Measurements from ENCODE around the gene JARID2. TPM values are rescaled to one million over a fixed set of nuclear protein-coding genes. Genes with fewer than 3 reads are reported as not detected.

JARID2 gene
- total RNA-seq, 4 donors from 2014 or later: 12.1 to 33.8 (median 17.0) TPM

DNA sequence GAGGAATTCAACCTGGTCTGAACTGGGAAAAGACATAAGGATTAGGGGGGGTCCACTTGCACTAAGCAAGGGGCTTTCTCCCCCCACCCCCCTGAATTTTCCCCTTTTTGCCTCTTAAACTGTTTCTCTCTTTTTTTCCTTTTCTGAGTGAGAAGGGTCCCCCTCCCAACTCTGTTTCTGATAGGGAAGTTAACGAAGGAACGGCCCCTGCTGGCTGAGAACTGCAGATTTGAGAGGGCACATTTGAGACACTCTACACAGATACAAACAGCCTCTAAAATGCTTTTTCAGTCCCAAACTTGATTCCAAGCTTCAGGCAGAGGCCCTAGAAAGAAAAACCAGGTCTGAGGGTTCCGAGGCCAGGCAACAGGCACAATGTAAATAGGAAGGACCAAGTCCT, 91.7 kb downstream of the JARID2 start:
- H3K4me1 ChIP-seq: peaks cover 0 to 23% (median 5%) of the 10 kb centered on the region in 4 donors
- H3K4me3 ChIP-seq: no peak overlapping the region
- no peaks in the 10 kb centered on the region for H3K9me3 ChIP-seq
- no peaks in the 10 kb centered on the region for H3K27me3 ChIP-seq
- no peaks in the 10 kb centered on the region for H3K36me3 ChIP-seq
- TF ChIP-seq POLR2A (IDR thresholded peaks at IDR 0.05) (no peak), CTCF (IDR thresholded peaks at IDR 0.05) (no peak)
- H3K27ac ChIP-seq: no peak overlapping the region
- no peak for DNase-seq

- no peak overlapping the region for H3K27ac ChIP-seq
- no peaks in the 10 kb centered on the region for H3K9me3 ChIP-seq
- TF ChIP-seq CTCF (IDR thresholded peaks at IDR 0.05): no peak
- TF ChIP-seq POLR2A (IDR thresholded peaks at IDR 0.05): no peak
- peaks cover 0 to 22% (median 5%) of the 10 kb centered on the region in 4 donors for H3K4me1 ChIP-seq
- H3K27me3 ChIP-seq: no peaks in the 10 kb centered on the region
- DNase-seq: no peak
- no peak overlapping the region for H3K4me3 ChIP-seq
- H3K36me3 ChIP-seq: no peaks in the 10 kb centered on the region
Measured at GRCh38 chr6:15338476-15338875, 92.6 kb downstream of the JARID2 start.

DNA sequence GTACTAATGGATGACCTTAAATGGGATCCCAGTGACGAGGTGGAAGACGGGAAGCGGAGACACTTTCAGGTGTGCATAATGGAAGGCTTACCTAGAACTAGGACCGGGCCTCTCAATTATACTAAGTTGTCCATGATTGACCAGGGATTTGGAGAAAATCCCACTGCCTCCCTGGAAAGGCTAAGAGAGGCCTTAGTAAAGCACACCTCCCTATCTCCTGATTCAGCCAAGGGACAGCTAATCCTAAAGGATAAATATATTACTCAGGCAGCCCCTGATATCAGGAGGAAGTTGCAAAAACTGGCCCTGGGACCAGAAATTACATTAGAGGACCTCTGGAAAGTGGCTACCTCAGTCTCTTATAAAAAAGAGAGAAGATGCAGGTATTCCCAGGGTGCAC, 93.2 kb downstream of the JARID2 start:
- Histone ChIP-seq H3K4me3 (no peak overlapping the region), H3K27ac (no peak overlapping the region), H3K36me3 (no peaks in the 10 kb centered on the region), H3K9me3 (no peaks in the 10 kb centered on the region), H3K27me3 (no peaks in the 10 kb centered on the region), H3K4me1 (peaks cover 0 to 25% (median 5%) of the 10 kb centered on the region in 4 donors)
- DNase-seq: no peak
- TF ChIP-seq POLR2A (IDR thresholded peaks at IDR 0.05) (no peak), CTCF (IDR thresholded peaks at IDR 0.05) (no peak)

- H3K4me1 ChIP-seq: peaks cover 0 to 28% (median 5%) of the 10 kb centered on the region in 4 donors
- TF ChIP-seq CTCF (IDR thresholded peaks at IDR 0.05) (no peak), POLR2A (IDR thresholded peaks at IDR 0.05) (no peak)
- peak overlapping the region in 2 of 4 donors; percentile 6 to 31 for H3K27ac ChIP-seq
- peak overlapping the region in 1 of 4 donors; percentile 15 for H3K4me3 ChIP-seq
- H3K36me3 ChIP-seq: no peaks in the 10 kb centered on the region
- no peaks in the 10 kb centered on the region for H3K9me3 ChIP-seq
- no peak for DNase-seq
- no peaks in the 10 kb centered on the region for H3K27me3 ChIP-seq
Measured at GRCh38 chr6:15340105-15340601, 94.3 kb downstream of the JARID2 start.

- no peaks in the 10 kb centered on the region for H3K36me3 ChIP-seq
- TF ChIP-seq POLR2A (IDR thresholded peaks at IDR 0.05) (no peak), CTCF (IDR thresholded peaks at IDR 0.05) (no peak)
- H3K4me3 ChIP-seq: no peak overlapping the region
- H3K9me3 ChIP-seq: no peaks in the 10 kb centered on the region
- peak overlapping the region in 2 of 4 donors; percentile 6 to 31 for H3K27ac ChIP-seq
- no peak for DNase-seq
- peaks cover 0 to 28% (median 5%) of the 10 kb centered on the region in 4 donors for H3K4me1 ChIP-seq
- H3K27me3 ChIP-seq: no peaks in the 10 kb centered on the region
Measured at GRCh38 chr6:15340775-15341174, 94.9 kb downstream of the JARID2 start.

Measured in Peyer's patch (tissue), 4 donors.